Liver (tissue), 9 donors: ENCODE data around the gene TYMP. TPM values are rescaled to one million over a fixed set of nuclear protein-coding genes. Genes with fewer than 3 reads are reported as not detected.

Experiments used
- DNase-seq: peaks from one replicate; pipeline ENCODE4 v3.0.0-alpha.2; 2017; ENCODE audit warnings: low spot score
- H3K27ac ChIP-seq, 2 donors: one replicate each; pipeline ENCODE4 v1.7.0; 2013; ENCODE audit warnings: inconsistent platforms in 2 of 2, low read length in 2 of 2, control low read depth in 1 of 2, low read depth in 1 of 2, mild to moderate bottlenecking in 1 of 2
- H3K27me3 ChIP-seq, 4 donors: one replicate each; pipeline versions ENCODE4 v1.6.1 to v1.7.0; 2013; ENCODE audit warnings: low read length in 3 of 4, inconsistent platforms in 1 of 4, mild to moderate bottlenecking in 1 of 4, moderate library complexity in 1 of 4; ENCODE audit not compliant: control insufficient read depth in 4 of 4, insufficient read depth in 4 of 4
- H3K36me3 ChIP-seq, 4 donors: one replicate each; pipeline versions ENCODE4 v1.6.1 to v1.7.0; 2013; ENCODE audit warnings: low read length in 3 of 4, mild to moderate bottlenecking in 3 of 4, low read depth in 1 of 4, moderate library complexity in 1 of 4; ENCODE audit not compliant: control insufficient read depth in 4 of 4, insufficient read depth in 3 of 4
- H3K4me1 ChIP-seq, 4 donors: one replicate each; pipeline versions ENCODE4 v1.6.1 to v1.7.0; 2013; ENCODE audit warnings: low read length in 3 of 4, mild to moderate bottlenecking in 3 of 4, moderate library complexity in 1 of 4; ENCODE audit not compliant: control insufficient read depth in 4 of 4, insufficient read depth in 4 of 4
- H3K4me3 ChIP-seq, 3 donors: one replicate each; pipeline versions ENCODE4 v1.6.1 to v1.7.0; 2013; ENCODE audit warnings: low read length in 3 of 3, control low read depth in 1 of 3, low read depth in 1 of 3, mild to moderate bottlenecking in 1 of 3
- H3K9ac ChIP-seq, 2 donors: one replicate each; pipeline ENCODE4 v1.7.0; 2013; ENCODE audit warnings: low read length in 2 of 2, mild to moderate bottlenecking in 2 of 2, moderate library complexity in 2 of 2, control low read depth in 1 of 2, low read depth in 1 of 2
- H3K9me3 ChIP-seq, 4 donors: one replicate each; pipeline versions ENCODE4 v1.6.1 to v1.7.0; 2013; ENCODE audit warnings: low read length in 3 of 4; ENCODE audit not compliant: control insufficient read depth in 4 of 4
- EGR1 ChIP-seq, 2 donors: IDR thresholded peaks; 2 replicates each; pipeline ENCODE4 v1.6.1; 2016 to 2018; ENCODE audit warnings: antibody characterized with exemption in 2 of 2, low read depth in 2 of 2
- FOXA2 ChIP-seq: IDR thresholded peaks from 2 replicates; pipeline ENCODE4 v1.6.1; 2016; ENCODE audit warnings: antibody characterized with exemption
- GABPA ChIP-seq, 2 donors: IDR thresholded peaks in 1 of 2; conservative IDR thresholded peaks in 1 of 2; 2 replicates each; pipeline ENCODE4 v1.6.1; 2016; ENCODE audit warnings: antibody characterized with exemption in 2 of 2, mild to moderate bottlenecking in 1 of 2, moderate library complexity in 1 of 2
- HNF4A ChIP-seq, 2 donors: conservative IDR thresholded peaks; 2 replicates each; pipeline ENCODE4 v1.6.1; 2016; ENCODE audit warnings: antibody characterized with exemption in 2 of 2, mild to moderate bottlenecking in 2 of 2
- HNF4G ChIP-seq: IDR thresholded peaks from 2 replicates; pipeline ENCODE4 v1.6.1; 2016; ENCODE audit warnings: antibody characterized with exemption
- JUND ChIP-seq, 2 donors: IDR thresholded peaks; 2 replicates each; pipeline ENCODE4 v1.6.1; 2016; ENCODE audit warnings: antibody characterized with exemption in 2 of 2
- NR2F2 ChIP-seq: IDR thresholded peaks from 2 replicates; pipeline ENCODE4 v1.6.1; 2016; ENCODE audit warnings: antibody characterized with exemption
- RAD21 ChIP-seq, 2 donors: IDR thresholded peaks; 2 replicates each; pipeline ENCODE4 v1.6.1; 2016; ENCODE audit warnings: antibody characterized with exemption in 2 of 2, mild to moderate bottlenecking in 2 of 2
- RXRA ChIP-seq, 2 donors: IDR thresholded peaks; 2 replicates each; pipeline ENCODE4 v1.6.1; 2017 to 2018; ENCODE audit warnings: antibody characterized with exemption in 2 of 2, mild to moderate bottlenecking in 1 of 2
- SP1 ChIP-seq: IDR thresholded peaks from 2 replicates; pipeline ENCODE4 v1.6.1; 2018; ENCODE audit warnings: antibody characterized with exemption, mild to moderate bottlenecking
- TAF1 ChIP-seq: conservative IDR thresholded peaks from 2 replicates; pipeline ENCODE4 v1.6.1; 2016; ENCODE audit warnings: antibody characterized with exemption, mild to moderate bottlenecking
- YY1 ChIP-seq: IDR thresholded peaks from 2 replicates; pipeline ENCODE4 v1.6.1; 2016; ENCODE audit warnings: antibody characterized with exemption, mild to moderate bottlenecking
- WGBS: extraction: QIAGEN DNeasy Blood & Tissue Kit; methylation state at CpG from one replicate; pipeline ENCODE4 v1.1.7; 2013; 5-methylcytosine and 5-hydroxymethylcytosine counted together
- polyA plus RNA-seq, 2 donors: library from polyadenylated mRNA; stranded (reverse) in 1 of 2; unstranded in 1 of 2; fragments of 200-250 nt in 1 of 2; fragments of >200 nt in 1 of 2; fragmentation: Nextera tagmentation in 1 of 2; extraction: Ambion mirVana in 1 of 2; gene quantifications; one replicate each; pipeline versions ENCODE4 v1.2.1 to v1.2.3, GENCODE V29; 2013 to 2015
- total RNA-seq, 2 donors: library from RNA; depleted of rRNA; stranded (reverse); fragments of >200 nt; gene quantifications; one replicate each; pipeline ENCODE4 v1.2.3, GENCODE V29; 2014
- TF ChIP-seq, protein P1 (sequence below): IDR thresholded peaks from 2 replicates; pipeline ENCODE4 v1.6.1; 2016; ENCODE audit warnings: antibody characterized with exemption
- TF ChIP-seq, protein P2 (sequence below): IDR thresholded peaks from 2 replicates; pipeline ENCODE4 v1.6.1; 2016; ENCODE audit warnings: antibody characterized with exemption
- TF ChIP-seq, protein P3 (sequence below): IDR thresholded peaks from 2 replicates; pipeline ENCODE4 v1.6.1; 2016; ENCODE audit warnings: antibody characterized with exemption, mild to moderate bottlenecking
- TF ChIP-seq, protein P4 (sequence below): IDR thresholded peaks from 2 replicates; pipeline ENCODE4 v1.6.1; 2016; ENCODE audit warnings: antibody characterized with exemption
- TF ChIP-seq, protein P5 (sequence below): fragments of 150-350 bp; IDR thresholded peaks from 2 replicates; pipeline ENCODE4 v1.5.1; 2017; ENCODE audit warnings: improper control_type of control experiment, low read depth, low read length; ENCODE audit not compliant: missing input control
- donor health status: healthy.
- donor health status: healthy.
- donor health status: healthy.
- donor health status: healthy.
- donor health status: healthy.

TYMP gene
- total and polyA plus RNA-seq, 4 donors, result 34.0 to 109 (median 65.5) TPM

DNA sequence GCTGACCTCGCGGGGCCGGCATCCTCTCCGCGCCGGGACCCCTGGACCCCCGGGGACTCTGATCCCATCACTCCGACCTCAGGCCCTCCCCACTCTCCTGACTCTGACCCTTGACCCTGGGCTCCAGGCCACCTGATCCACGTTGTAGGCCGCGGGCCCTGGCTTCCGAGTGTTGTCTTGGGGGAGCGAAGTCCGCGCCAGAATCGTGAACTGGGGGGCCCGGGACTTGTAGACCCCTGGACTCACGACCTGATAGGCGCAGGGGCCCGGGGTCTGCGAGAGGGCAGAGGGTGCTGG lies 716 bp upstream of the TYMP start:
- H3K27ac ChIP-seq, result peak overlapping the region; percentile 92 to 98
- TF ChIP-seq HNF4A (conservative IDR thresholded peaks at IDR 0.05), result peak in 1 of 2 donors; percentile 81
- no peak for TF ChIP-seq YY1
- peak; percentile 75 for TF ChIP-seq SP1
- TF ChIP-seq HNF4G, result peak; percentile 59
- TF ChIP-seq, protein P1, sequence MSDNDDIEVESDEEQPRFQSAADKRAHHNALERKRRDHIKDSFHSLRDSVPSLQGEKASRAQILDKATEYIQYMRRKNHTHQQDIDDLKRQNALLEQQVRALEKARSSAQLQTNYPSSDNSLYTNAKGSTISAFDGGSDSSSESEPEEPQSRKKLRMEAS, result peak; percentile 10
- TF ChIP-seq, protein P2, sequence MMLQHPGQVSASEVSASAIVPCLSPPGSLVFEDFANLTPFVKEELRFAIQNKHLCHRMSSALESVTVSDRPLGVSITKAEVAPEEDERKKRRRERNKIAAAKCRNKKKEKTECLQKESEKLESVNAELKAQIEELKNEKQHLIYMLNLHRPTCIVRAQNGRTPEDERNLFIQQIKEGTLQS, result no peak
- peak; percentile 55 to 76 for TF ChIP-seq RXRA (IDR thresholded peaks at IDR 0.05)
- peak in 1 of 2 donors; percentile 3 for TF ChIP-seq EGR1 (IDR thresholded peaks at IDR 0.05; ENCODE audit: low read depth in 2 of 2)
- TF ChIP-seq, protein P3, sequence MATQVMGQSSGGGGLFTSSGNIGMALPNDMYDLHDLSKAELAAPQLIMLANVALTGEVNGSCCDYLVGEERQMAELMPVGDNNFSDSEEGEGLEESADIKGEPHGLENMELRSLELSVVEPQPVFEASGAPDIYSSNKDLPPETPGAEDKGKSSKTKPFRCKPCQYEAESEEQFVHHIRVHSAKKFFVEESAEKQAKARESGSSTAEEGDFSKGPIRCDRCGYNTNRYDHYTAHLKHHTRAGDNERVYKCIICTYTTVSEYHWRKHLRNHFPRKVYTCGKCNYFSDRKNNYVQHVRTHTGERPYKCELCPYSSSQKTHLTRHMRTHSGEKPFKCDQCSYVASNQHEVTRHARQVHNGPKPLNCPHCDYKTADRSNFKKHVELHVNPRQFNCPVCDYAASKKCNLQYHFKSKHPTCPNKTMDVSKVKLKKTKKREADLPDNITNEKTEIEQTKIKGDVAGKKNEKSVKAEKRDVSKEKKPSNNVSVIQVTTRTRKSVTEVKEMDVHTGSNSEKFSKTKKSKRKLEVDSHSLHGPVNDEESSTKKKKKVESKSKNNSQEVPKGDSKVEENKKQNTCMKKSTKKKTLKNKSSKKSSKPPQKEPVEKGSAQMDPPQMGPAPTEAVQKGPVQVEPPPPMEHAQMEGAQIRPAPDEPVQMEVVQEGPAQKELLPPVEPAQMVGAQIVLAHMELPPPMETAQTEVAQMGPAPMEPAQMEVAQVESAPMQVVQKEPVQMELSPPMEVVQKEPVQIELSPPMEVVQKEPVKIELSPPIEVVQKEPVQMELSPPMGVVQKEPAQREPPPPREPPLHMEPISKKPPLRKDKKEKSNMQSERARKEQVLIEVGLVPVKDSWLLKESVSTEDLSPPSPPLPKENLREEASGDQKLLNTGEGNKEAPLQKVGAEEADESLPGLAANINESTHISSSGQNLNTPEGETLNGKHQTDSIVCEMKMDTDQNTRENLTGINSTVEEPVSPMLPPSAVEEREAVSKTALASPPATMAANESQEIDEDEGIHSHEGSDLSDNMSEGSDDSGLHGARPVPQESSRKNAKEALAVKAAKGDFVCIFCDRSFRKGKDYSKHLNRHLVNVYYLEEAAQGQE, result no peak
- TF ChIP-seq TAF1, result no peak
- TF ChIP-seq, protein P4, sequence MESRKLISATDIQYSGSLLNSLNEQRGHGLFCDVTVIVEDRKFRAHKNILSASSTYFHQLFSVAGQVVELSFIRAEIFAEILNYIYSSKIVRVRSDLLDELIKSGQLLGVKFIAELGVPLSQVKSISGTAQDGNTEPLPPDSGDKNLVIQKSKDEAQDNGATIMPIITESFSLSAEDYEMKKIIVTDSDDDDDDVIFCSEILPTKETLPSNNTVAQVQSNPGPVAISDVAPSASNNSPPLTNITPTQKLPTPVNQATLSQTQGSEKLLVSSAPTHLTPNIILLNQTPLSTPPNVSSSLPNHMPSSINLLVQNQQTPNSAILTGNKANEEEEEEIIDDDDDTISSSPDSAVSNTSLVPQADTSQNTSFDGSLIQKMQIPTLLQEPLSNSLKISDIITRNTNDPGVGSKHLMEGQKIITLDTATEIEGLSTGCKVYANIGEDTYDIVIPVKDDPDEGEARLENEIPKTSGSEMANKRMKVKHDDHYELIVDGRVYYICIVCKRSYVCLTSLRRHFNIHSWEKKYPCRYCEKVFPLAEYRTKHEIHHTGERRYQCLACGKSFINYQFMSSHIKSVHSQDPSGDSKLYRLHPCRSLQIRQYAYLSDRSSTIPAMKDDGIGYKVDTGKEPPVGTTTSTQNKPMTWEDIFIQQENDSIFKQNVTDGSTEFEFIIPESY, result no peak
- peak; percentile 86 for TF ChIP-seq NR2F2
- TF ChIP-seq, protein P5, sequence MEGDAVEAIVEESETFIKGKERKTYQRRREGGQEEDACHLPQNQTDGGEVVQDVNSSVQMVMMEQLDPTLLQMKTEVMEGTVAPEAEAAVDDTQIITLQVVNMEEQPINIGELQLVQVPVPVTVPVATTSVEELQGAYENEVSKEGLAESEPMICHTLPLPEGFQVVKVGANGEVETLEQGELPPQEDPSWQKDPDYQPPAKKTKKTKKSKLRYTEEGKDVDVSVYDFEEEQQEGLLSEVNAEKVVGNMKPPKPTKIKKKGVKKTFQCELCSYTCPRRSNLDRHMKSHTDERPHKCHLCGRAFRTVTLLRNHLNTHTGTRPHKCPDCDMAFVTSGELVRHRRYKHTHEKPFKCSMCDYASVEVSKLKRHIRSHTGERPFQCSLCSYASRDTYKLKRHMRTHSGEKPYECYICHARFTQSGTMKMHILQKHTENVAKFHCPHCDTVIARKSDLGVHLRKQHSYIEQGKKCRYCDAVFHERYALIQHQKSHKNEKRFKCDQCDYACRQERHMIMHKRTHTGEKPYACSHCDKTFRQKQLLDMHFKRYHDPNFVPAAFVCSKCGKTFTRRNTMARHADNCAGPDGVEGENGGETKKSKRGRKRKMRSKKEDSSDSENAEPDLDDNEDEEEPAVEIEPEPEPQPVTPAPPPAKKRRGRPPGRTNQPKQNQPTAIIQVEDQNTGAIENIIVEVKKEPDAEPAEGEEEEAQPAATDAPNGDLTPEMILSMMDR, result no peak
- H3K27me3 ChIP-seq, result no peaks in the 10 kb centered on the region
- H3K4me1 ChIP-seq, result peaks cover 4 to 41% (median 23%) of the 10 kb centered on the region in 4 donors
- no peaks in the 10 kb centered on the region for H3K36me3 ChIP-seq
- peak overlapping the region; percentile 71 for H3K9ac ChIP-seq
- H3K9me3 ChIP-seq, result no peaks in the 10 kb centered on the region
- H3K4me3 ChIP-seq, result peak overlapping the region; percentile 58 to 93 (median 90)
- no peak for DNase-seq
- WGBS, result under 1% methylated on average over 21 of the region's 21 CpGs

DNA sequence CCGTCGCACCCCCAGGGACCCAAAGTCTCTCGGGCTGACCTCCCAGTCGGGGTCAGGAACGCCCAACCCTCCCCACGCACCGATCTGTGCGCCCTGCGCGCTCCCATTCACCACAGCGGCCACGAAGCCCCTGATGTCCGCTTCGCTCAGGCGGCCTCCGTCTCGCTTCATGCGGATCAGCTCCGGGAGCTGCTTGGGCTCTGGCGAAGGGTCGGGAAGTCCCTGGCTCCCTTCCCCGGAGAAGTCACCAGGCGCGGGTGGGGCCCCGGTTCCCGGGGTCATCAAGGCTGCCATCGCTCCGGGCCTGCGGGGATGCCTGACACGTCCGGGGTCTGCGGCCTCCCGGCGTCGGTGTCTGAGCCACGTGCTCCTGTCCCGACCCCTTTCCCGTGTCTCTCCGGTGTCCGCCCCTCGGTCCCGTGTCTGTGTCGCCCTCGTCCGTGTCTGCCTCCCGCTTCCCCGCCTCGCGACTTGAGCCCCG lies 356 bp downstream of the TYMP start:
- Histone ChIP-seq H3K4me1 (peaks cover 6 to 51% (median 27%) of the 10 kb centered on the region in 4 donors), H3K9ac (peak overlapping the region in 1 of 2 donors; percentile 76), H3K27me3 (no peaks in the 10 kb centered on the region)
- no peak for TF ChIP-seq SP1
- TF ChIP-seq, protein P5, result no peak
- TF ChIP-seq, protein P1, result no peak
- no peak for TF ChIP-seq GABPA (IDR thresholded peaks at IDR 0.05 in 1 of 2, conservative IDR thresholded peaks at IDR 0.05 in 1 of 2)
- TF ChIP-seq FOXA2, result no peak
- no peak for TF ChIP-seq NR2F2
- TF ChIP-seq YY1, result no peak
- no peak for TF ChIP-seq HNF4G
- TF ChIP-seq, protein P4, result no peak
- TF ChIP-seq RXRA (IDR thresholded peaks at IDR 0.05), result no peak
- TF ChIP-seq JUND (IDR thresholded peaks at IDR 0.05), result no peak
- TF ChIP-seq TAF1, result no peak
- TF ChIP-seq, protein P2, result no peak
- no peak for TF ChIP-seq RAD21 (IDR thresholded peaks at IDR 0.05)

More for the DNA sequence above, 356 bp downstream of the TYMP start:
- Histone ChIP-seq H3K27ac (peak overlapping the region; percentile 92 to 98), H3K9me3 (no peaks in the 10 kb centered on the region), H3K36me3 (no peaks in the 10 kb centered on the region), H3K4me3 (peak overlapping the region; percentile 48 to 93 (median 64))
- 22% methylated on average over 50 of the region's 50 CpGs for WGBS
- no peak for DNase-seq
